GM12864 (cell line): Measurements from ENCODE around the gene IKZF1.

Source experiments
- DNase-seq: peaks from one replicate; pipeline ENCODE4 v3.0.0-alpha.2; 2011; ENCODE audit warnings: low read depth
- H3K4me3 ChIP-seq: 2 replicates; pipeline ENCODE4 v1.5.1; 2011; ENCODE audit warnings: mild to moderate bottlenecking, low read depth, low read length, control low read depth
- CTCF ChIP-seq: IDR thresholded peaks from 2 replicates; pipeline ENCODE4 v1.5.1; 2011; ENCODE audit warnings: low read depth, mild to moderate bottlenecking, moderate library complexity, low read length, control low read depth, inconsistent platforms; ENCODE audit errors: missing control alignments

Gene IKZF1

GRCh38 chr7:50273870-50274269 lies 30.6 kb upstream of the IKZF1 start:
- no peak for DNase-seq
- TF ChIP-seq CTCF: no peak
- H3K4me3 ChIP-seq: no peak overlapping the region

- H3K4me3 ChIP-seq: no peak overlapping the region
- no peak for TF ChIP-seq CTCF
- DNase-seq: no peak
Observed at GRCh38 chr7:50274361-50274760, 30.2 kb upstream of the IKZF1 start.

GRCh38 chr7:50275430-50275829 lies 29.1 kb upstream of the IKZF1 start:
- no peak for TF ChIP-seq CTCF
- no peak overlapping the region for H3K4me3 ChIP-seq
- DNase-seq: no peak

GRCh38 chr7:50276483-50276882 lies 28.0 kb upstream of the IKZF1 start:
- no peak for TF ChIP-seq CTCF
- no peak overlapping the region for H3K4me3 ChIP-seq
- DNase-seq: no peak

GRCh38 chr7:50278120-50278519 lies 26.4 kb upstream of the IKZF1 start:
- no peak for DNase-seq
- no peak overlapping the region for H3K4me3 ChIP-seq
- TF ChIP-seq CTCF: no peak

GRCh38 chr7:50281680-50282445 lies 22.7 kb upstream of the IKZF1 start:
- H3K4me3 ChIP-seq: peak overlapping the region; percentile 30
- no peak for TF ChIP-seq CTCF
- DNase-seq: peak; percentile 77

GRCh38 chr7:50282813-50283605 lies 21.5 kb upstream of the IKZF1 start:
- no peak for DNase-seq
- peak overlapping the region; percentile 30; the same call in 1 of the 2 replicates for H3K4me3 ChIP-seq
- no peak for TF ChIP-seq CTCF
